Sigmoid colon (tissue), 3 donors: Measurements from ENCODE around the gene P3H2.

Experiments
- POLR2A ChIP-seq, 2 donors: fragments of 450-650 bp; IDR thresholded peaks; one replicate each; pipeline ENCODE4 v1.6.1; 2016; ENCODE audit warnings: antibody characterized with exemption in 2 of 2, mild to moderate bottlenecking in 2 of 2, moderate library complexity in 2 of 2
- TF ChIP-seq, protein P1 (sequence below), 4 experiments: fragments of 450-650 bp in 3 of 4; fragments of 200-600 bp in 1 of 4; IDR thresholded peaks; one replicate each; pipeline ENCODE4 v1.5.1; 2016 to 2019; ENCODE audit warnings: antibody characterized with exemption in 4 of 4, mild to moderate bottlenecking in 3 of 4, moderate library complexity in 2 of 4

DNA sequence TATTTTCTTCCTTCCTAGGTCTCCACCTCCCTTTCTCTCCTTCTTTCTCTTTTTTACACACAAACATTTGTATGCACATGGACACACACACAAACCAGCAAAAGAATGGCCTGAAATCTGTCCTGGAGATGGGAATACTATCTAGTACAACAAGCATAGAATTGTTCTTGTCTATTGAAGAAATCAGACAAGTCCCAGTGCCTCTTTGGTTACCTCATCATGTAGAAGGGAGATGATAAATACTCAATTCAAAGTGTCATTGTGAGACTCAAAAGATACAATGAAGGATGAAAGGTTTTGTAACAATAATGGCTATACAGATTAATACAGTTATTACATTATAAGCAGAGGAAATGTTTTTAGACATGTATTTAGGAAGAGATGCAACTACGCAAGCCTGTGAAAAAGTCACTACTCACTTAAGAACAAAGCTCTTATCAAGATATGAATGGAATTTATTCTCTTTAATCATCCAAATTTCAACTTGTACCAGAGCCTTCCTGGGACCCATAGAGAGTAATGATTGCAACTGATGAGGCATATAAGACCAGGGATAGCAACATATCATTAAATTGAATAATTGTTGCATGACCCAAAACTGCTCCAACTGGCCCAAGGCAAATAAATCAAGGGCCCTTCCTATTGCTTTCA lies 43.2 kb downstream of the P3H2 start:
- TF ChIP-seq POLR2A (IDR thresholded peaks at IDR 0.05), result no peak
- TF ChIP-seq, protein P1, sequence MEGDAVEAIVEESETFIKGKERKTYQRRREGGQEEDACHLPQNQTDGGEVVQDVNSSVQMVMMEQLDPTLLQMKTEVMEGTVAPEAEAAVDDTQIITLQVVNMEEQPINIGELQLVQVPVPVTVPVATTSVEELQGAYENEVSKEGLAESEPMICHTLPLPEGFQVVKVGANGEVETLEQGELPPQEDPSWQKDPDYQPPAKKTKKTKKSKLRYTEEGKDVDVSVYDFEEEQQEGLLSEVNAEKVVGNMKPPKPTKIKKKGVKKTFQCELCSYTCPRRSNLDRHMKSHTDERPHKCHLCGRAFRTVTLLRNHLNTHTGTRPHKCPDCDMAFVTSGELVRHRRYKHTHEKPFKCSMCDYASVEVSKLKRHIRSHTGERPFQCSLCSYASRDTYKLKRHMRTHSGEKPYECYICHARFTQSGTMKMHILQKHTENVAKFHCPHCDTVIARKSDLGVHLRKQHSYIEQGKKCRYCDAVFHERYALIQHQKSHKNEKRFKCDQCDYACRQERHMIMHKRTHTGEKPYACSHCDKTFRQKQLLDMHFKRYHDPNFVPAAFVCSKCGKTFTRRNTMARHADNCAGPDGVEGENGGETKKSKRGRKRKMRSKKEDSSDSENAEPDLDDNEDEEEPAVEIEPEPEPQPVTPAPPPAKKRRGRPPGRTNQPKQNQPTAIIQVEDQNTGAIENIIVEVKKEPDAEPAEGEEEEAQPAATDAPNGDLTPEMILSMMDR (IDR thresholded peaks at IDR 0.05), result no peak
